GM19043 (cell line): Measurements from ENCODE around the gene ZNF516.

Experiments used
- ATAC-seq: cut with Tn5 transposase; IDR thresholded peaks from one replicate; pipeline ENCODE4 v1.9.1; 2021; ENCODE audit warnings: low read depth; ENCODE audit not compliant: unreplicated experiment

ZNF516 gene

GRCh38 chr18:76491776-76492668, 3.0 kb downstream of the ZNF516 start:
- ATAC-seq: no peak

GRCh38 chr18:76491473-76491775, 3.6 kb downstream of the ZNF516 start:
- no peak for ATAC-seq

GRCh38 chr18:76490670-76491472, 4.2 kb downstream of the ZNF516 start:
- no peak for ATAC-seq

- no peak for ATAC-seq
These were observed 5.0 kb downstream of the ZNF516 start for GRCh38 chr18:76490033-76490432.

GRCh38 chr18:76489081-76489480, 6.0 kb downstream of the ZNF516 start:
- ATAC-seq: no peak

- no peak for ATAC-seq
These were observed 6.9 kb downstream of the ZNF516 start for GRCh38 chr18:76488190-76488589.

- ATAC-seq: no peak
These were observed 7.3 kb downstream of the ZNF516 start for GRCh38 chr18:76487782-76488181.

GRCh38 chr18:76487070-76487469, 8.0 kb downstream of the ZNF516 start:
- ATAC-seq: no peak

- ATAC-seq: no peak
These were observed 8.5 kb downstream of the ZNF516 start for GRCh38 chr18:76486574-76486973.

- ATAC-seq: no peak
These were observed 9.0 kb downstream of the ZNF516 start for GRCh38 chr18:76486038-76486437.

- peak; percentile 48 for ATAC-seq
These were observed 10.2 kb downstream of the ZNF516 start for GRCh38 chr18:76484749-76485387.

GRCh38 chr18:76483780-76484179, 11.3 kb downstream of the ZNF516 start:
- no peak for ATAC-seq

GRCh38 chr18:76482971-76483691, 11.9 kb downstream of the ZNF516 start:
- ATAC-seq: no peak

GRCh38 chr18:76482267-76482666, 12.8 kb downstream of the ZNF516 start:
- ATAC-seq: no peak

GRCh38 chr18:76480913-76481312, 14.1 kb downstream of the ZNF516 start:
- no peak for ATAC-seq

GRCh38 chr18:76479351-76480238, 15.4 kb downstream of the ZNF516 start:
- ATAC-seq: no peak

GRCh38 chr18:76476665-76477561, 18.1 kb downstream of the ZNF516 start:
- ATAC-seq: peak; percentile 79

GRCh38 chr18:76475450-76476194, 19.4 kb downstream of the ZNF516 start:
- ATAC-seq: no peak
